Measurements from ENCODE around the gene SPAG9. TPM values are rescaled to one million over a fixed set of nuclear protein-coding genes. Genes with fewer than 3 reads are reported as not detected.

The SPAG9 gene
- total RNA-seq, 1 experiment from 2014 or later, result 78.5 TPM

DNA sequence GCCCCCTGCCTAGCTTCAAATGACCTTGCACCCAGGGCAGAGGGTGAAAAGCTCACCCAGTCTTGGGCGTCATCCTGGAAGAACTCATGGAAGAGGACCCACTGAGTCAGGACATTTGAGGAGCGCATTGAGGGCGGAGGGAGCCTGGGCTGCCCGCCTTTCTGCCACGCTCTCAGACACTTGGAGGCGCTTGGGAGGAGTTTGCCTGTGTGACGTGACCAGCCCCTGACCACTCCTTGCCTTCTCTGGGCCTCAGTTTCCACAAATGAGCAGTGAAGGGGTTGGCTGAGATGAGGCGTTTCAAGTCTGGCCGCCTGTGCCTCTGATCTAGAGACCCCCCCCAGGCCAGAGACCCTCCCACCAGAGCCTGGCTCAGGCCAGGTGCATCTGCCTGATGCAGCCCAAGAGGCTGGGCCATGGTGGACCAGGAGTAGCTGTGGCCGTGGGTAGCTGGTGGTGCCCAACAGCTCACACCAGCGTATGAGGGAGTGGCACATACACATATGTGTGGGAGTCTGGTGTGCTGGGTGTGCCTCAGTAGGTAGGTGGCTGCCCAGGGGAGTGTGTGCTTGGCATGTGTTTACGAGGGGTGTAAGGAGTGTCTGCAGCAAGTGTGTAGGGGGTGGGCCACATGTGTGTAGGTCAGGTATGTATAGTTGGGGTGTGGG, 174.3 kb downstream of the SPAG9 start:
- no peaks in the 10 kb centered on the region for H3K9me3 Mint-ChIP-seq (ENCODE audit: unreplicated experiment)
- H3K4me1 Mint-ChIP-seq (ENCODE audit: insufficient read depth, unreplicated experiment), result peaks cover 22% of the 10 kb centered on the region
- intact Hi-C loops (cut with micrococcal nuclease), result no loop called here
- H3K36me3 Mint-ChIP-seq (ENCODE audit: insufficient read depth, unreplicated experiment), result no peaks in the 10 kb centered on the region
- H3K27me3 Mint-ChIP-seq (ENCODE audit: insufficient read depth, unreplicated experiment), result no peaks in the 10 kb centered on the region
- ChIA-PET POLR2A (interaction anchor here (12.7 kb wide), 1 partner anchor 83 kb away, joined by 473 read pairs; the partner anchor contains the start of gene TOB1), CTCF (interaction anchor here (1.0 to 12.2 kb wide), 3 partner anchors 74 to 94 kb away, joined by 3 to 429 read pairs (median 12); no protein-coding TSS in a partner anchor)
- TF ChIP-seq, protein P1, sequence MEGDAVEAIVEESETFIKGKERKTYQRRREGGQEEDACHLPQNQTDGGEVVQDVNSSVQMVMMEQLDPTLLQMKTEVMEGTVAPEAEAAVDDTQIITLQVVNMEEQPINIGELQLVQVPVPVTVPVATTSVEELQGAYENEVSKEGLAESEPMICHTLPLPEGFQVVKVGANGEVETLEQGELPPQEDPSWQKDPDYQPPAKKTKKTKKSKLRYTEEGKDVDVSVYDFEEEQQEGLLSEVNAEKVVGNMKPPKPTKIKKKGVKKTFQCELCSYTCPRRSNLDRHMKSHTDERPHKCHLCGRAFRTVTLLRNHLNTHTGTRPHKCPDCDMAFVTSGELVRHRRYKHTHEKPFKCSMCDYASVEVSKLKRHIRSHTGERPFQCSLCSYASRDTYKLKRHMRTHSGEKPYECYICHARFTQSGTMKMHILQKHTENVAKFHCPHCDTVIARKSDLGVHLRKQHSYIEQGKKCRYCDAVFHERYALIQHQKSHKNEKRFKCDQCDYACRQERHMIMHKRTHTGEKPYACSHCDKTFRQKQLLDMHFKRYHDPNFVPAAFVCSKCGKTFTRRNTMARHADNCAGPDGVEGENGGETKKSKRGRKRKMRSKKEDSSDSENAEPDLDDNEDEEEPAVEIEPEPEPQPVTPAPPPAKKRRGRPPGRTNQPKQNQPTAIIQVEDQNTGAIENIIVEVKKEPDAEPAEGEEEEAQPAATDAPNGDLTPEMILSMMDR (IDR thresholded peaks at IDR 0.05; ENCODE audit: unreplicated experiment), result no peak
- H3K27ac Mint-ChIP-seq (ENCODE audit: low read depth, unreplicated experiment), result no peak overlapping the region
- no peak for DNase-seq (ENCODE audit: unreplicated experiment)
- no peak overlapping the region for H3K4me3 Mint-ChIP-seq (ENCODE audit: unreplicated experiment)
- no TSS peak for BruUV-seq (replicated peaks)

DNA sequence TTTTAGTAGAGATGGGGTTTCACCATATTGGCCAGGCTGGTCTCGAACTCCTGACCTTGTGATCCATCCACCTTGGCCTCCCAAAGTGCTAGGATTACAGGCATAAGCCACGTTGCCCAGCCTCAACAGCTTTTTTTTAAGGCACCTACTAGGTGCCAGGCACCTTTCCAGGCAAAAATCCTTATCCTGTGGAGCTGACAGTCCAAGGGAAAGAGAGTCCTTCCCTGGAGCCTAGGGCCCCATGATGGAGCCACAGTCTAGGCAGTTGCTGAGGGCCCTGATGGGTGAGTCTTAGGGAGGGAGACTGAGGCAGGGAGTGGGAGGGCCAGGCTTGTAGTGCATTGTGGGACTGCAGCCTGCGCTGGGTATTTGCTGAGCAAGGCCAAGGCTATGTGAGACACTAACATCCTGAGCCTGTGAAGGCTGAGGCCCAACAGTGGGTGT, 174.9 kb downstream of the SPAG9 start:
- no TSS peak for BruUV-seq (replicated peaks)
- CTCF ChIA-PET, result interaction anchor here (0.6 to 1.9 kb wide), 3 partner anchors 8 to 207 kb away, joined by 3 to 12 read pairs (median 3); no protein-coding TSS in a partner anchor

DNA sequence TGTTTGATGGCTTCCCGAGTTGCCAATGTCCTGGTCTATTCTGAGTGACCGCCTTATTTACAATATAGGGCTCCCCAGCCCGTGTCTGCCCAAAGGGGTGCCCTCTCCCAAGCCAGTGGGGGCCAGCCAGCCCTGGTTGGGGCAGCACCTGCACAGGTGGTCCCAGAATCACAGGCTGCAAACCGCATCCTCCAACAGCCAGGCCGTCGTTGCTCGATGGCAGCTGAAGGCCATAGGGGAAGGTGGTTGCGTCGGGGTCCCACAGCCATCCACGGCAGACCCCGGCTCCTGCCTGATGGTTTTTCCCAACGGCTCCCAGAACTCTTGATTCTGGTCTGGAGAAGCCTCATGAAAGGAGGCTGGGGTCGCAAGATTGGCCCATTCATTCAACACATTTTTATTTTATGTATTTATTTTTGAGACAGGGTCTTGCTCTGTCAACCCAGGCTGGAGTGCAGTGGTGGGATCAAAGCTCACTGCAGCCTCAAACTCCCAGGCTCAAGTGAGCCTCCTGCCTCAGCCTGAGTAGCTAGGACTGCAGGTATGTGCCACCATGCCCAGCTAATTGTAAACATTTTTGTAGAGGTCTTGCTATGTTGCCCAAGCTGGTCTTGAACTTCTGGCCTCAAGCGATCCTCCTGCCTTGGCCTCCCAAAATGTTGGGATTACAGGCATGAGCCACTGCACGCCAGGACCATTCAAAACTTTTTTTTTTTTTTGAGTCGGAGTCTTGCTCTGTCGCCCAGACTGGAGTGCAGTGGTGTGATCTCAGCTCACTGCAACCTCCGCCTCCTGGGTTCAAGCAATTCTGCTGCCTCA, 175.6 kb downstream of the SPAG9 start:
- CTCF ChIA-PET, result interaction anchor here (0.6 to 1.9 kb wide), 3 partner anchors 9 to 208 kb away, joined by 3 to 12 read pairs (median 3); no protein-coding TSS in a partner anchor
- DNase-seq (ENCODE audit: unreplicated experiment), result no peak

More for the DNA sequence above, 174.9 kb downstream of the SPAG9 start:
- POLR2A ChIA-PET, result interaction anchor here (12.7 kb wide), 1 partner anchor 83 kb away, joined by 473 read pairs; the partner anchor contains the start of gene TOB1
- Mint-ChIP-seq H3K9me3 (ENCODE audit: unreplicated experiment) (no peaks in the 10 kb centered on the region), H3K4me1 (ENCODE audit: insufficient read depth, unreplicated experiment) (peaks cover 18% of the 10 kb centered on the region), H3K27ac (ENCODE audit: low read depth, unreplicated experiment) (no peak overlapping the region), H3K36me3 (ENCODE audit: insufficient read depth, unreplicated experiment) (no peaks in the 10 kb centered on the region), H3K27me3 (ENCODE audit: insufficient read depth, unreplicated experiment) (no peaks in the 10 kb centered on the region), H3K4me3 (ENCODE audit: unreplicated experiment) (no peak overlapping the region)
- TF ChIP-seq, protein P1 (IDR thresholded peaks at IDR 0.05; ENCODE audit: unreplicated experiment), result no peak
- intact Hi-C loops (cut with micrococcal nuclease), result no loop called here
- DNase-seq (ENCODE audit: unreplicated experiment), result no peak

More for the DNA sequence above, 175.6 kb downstream of the SPAG9 start:
- Mint-ChIP-seq H3K27ac (ENCODE audit: low read depth, unreplicated experiment) (no peak overlapping the region), H3K4me1 (ENCODE audit: insufficient read depth, unreplicated experiment) (peaks cover 11% of the 10 kb centered on the region), H3K9me3 (ENCODE audit: unreplicated experiment) (no peaks in the 10 kb centered on the region), H3K4me3 (ENCODE audit: unreplicated experiment) (no peak overlapping the region), H3K36me3 (ENCODE audit: insufficient read depth, unreplicated experiment) (no peaks in the 10 kb centered on the region), H3K27me3 (ENCODE audit: insufficient read depth, unreplicated experiment) (no peaks in the 10 kb centered on the region)
- intact Hi-C loops (cut with micrococcal nuclease), result no loop called here
- POLR2A ChIA-PET, result interaction anchor here (12.7 kb wide), 1 partner anchor 82 kb away, joined by 473 read pairs; the partner anchor contains the start of gene TOB1
- BruUV-seq (replicated peaks), result no TSS peak
- TF ChIP-seq, protein P1 (IDR thresholded peaks at IDR 0.05; ENCODE audit: unreplicated experiment), result no peak
